Kasumi-1 (cell line): ENCODE measurements around the gene FAF2.

ENCODE experiments used
- DNase-seq, 2 experiments: peaks; one replicate each; lab custom pipeline; 2025; lab: John Stamatoyannopoulos, UW

FAF2 gene

DNA sequence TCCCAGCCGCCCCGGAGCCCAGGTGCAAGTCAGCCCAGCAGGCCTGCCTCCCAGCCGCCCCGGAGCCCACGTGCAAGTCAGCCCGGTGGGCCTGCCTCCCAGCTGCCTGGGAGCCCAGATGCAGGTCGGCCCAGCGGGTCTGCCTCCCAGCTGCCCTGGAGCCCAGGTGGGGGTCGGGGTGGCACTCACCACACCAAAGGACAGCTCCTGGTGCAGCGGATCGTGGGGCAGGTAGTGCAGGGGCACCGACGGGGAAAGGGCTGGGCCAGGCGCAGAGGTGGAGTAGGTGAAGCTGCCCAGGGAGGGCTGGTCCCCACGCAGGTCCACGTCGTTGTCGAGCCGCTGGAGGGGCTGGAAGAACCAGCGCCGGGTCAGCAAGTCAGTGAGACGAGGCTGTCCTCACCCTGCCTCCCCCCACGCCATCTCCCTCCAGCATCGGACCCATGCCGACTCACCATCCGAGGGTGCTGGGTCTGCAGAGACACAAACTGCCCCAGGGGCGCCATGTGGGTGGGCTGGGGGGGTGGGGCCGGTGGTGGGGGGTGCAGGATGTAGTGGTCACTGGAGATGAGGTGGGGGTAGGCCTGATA is 82.3 kb downstream of the FAF2 start:
- DNase-seq: no peak

DNA sequence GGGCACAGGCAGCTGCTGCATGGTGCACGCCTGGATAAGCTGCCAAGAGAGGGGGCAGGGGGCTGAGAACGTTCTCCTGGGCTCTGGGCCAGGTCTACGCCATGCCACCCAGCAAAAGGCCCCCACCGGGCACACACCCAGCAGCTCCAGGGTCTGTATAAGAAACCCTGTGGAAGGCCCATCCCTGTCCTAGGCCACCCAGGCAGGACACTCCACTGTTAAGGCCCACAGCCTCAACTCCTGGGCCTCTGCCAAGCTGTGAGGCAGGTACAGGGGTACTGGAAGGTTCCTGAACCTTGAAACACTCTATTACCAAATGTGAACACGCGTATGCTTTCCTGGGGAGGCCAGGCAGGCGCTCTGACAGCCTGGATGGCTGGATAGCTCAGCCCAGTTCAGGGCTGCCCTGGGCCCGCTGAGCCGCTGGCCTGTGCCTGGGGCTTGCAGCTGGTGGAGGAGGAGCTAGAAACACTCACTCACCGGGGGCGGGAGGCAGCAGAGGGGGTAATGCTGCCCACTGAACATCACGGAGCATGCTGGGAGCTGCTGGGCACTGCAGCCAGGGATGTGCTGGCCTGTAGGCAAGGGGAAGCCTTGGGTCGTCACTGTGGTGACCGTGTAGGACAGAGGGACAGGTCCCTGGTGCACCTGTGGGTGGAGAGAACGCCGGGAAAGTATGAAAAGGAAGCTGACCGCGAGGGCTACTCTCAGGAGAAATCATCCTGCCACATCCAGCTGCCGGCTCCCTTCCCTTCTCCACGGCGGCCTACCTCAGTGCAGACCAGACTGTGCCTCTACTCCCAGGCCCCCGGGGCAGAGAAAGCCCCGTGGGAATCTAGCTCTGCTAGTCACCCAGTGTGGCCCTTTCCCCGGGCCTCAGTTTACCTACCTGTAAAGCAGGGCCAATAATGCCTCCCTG is 83.1 kb downstream of the FAF2 start:
- peak in 1 of 2 experiments; percentile 11 for DNase-seq

DNA sequence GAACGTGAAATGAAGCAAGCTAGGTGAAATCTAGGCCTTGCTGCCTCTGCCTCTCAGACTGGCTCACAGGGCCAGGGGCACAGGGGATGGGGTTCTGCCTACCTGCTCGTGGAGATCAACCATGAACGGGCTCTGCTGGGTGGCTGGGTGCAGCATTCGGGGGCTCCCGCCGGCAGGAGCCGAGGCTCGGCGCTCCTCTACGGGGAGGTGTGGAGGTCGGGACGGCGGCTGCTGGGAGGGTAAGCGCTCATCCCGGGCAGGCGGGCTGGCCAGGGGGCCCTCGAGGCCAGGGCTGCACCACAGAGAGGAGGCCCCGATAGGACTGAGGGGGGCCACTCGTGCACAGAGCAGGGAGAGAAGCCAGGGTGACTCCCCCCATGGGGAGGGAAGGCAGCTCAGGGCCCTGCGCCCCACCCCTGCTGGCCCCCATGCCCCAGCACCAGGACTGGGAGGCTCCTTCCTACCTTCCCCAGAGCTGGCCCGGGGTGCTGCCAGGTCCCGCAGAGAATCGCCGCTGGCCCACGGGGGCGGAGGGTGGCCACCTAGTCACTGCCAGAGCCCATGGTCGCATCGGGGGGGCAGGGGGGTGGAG is 83.8 kb downstream of the FAF2 start:
- DNase-seq: no peak

DNA sequence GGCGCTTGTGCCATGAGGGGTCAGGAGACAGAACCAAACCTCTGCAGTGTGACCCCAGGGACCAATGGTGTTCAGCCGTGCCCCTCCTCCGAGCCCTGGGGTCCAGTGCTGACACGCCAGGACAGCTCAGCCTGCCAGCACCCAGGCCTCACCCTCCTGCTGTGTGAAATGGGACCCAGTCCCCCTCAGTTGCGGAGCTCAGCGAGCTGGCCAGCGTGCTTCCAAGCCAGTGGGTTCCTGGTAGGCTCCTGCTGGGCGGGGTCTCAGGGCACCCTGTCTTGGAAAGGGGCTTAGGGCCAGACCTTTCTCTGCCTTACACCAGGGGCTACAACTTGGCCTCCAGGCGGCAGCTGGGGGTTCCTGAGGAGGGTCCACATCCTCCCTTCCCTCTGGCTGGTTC is 84.6 kb downstream of the FAF2 start:
- no peak for DNase-seq

DNA sequence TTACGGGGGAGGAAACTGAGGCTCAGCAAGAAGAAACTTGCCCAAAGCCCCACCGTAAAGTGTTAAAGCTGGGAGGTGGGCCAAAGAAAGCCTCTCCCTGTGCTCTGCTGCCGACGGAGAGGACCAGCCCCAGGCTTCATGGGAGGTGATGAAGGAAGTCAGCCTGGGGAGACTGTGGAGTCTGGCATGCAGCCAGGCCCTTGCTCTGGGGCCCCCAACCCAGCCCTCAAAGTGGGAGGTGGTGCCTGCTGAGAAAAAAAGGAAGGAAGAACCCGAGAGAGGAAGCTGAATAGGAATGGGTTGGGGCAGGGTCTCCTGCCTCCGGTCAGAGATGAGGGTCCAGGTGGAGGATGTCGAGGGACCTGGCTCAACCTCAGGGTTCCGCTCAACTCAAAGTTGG is 85.2 kb downstream of the FAF2 start:
- peak; percentile 94 for DNase-seq

DNA sequence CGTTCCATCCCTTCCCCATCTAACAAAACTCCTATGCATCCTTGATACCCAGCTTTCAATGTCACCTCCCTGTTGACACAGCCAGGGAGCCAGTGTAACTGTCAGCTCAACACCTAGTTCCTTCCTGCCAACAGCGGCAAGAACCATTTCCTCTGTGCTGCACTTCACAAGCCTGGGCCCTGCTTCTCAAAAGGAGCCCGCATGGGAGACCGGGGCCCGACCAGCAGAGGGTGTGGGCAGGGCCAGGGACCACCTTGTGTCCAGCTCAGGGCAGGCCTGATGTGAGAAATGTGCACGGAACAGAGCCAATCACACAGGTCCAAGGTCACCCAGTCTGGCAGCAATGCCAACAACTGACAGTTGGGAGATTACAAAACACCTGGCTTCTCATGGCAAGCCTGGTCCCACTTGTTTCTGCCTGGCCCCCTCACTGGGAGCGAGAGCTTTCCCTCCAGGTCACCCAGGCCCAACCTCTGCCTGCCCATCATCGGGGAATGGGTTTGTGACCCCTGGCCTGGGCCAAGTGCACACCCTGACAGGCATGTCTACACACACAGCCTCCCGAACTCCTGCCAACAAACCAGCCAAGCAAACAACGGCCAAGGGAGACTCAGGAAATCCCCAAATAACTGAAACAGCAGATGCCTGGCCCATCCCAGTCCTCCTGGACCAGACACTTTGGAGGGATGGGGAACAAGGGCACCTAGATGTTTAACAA is 85.9 kb downstream of the FAF2 start:
- DNase-seq: peak; percentile 65 to 70

DNA sequence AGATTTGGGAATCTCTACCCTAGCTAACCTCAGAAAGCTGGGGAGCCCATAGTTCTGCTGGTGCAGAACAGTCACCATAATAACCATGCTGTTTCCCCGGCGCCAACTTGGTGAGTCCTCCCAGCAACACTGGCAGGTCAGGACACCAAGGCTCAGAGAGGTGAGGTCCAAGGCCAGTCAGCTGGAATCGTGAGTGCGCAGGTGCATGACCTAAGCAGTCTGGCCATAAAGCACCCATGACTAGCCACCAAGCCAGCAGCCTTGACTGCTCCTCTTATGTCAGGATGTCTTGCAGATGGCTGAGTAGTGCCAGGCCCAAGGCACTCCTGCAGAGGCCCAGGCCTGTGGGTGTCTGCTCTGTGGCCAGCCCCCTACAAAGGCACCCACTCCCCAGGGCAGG is 86.5 kb downstream of the FAF2 start:
- DNase-seq: no peak

DNA sequence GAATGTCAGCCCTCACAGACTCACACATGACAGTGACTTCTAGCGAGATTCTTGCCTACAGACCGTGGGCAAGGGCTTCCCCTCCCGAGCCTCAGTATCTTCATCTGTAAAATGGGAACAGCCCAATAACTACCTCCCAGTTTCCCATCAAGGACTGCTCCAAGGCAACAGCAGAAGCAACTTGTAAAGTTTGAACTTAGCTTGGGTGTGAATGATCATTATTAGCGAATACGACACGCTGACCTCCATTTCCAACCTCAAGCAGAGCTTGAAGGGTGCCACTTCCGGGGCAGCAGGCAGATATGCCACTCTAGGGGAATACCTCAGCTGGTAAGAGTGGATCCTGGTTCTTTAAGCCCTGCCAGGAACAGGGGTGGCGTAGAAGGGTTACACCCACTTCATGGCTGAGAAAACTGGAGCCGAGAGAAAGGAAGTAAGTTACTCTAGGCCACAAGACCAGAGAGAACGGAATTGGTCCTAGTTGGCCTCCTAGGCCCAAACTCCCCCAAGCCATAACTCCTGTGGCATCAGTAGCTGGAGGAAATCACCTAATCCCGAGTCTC is 87.0 kb downstream of the FAF2 start:
- DNase-seq: peak; percentile 64 to 76

DNA sequence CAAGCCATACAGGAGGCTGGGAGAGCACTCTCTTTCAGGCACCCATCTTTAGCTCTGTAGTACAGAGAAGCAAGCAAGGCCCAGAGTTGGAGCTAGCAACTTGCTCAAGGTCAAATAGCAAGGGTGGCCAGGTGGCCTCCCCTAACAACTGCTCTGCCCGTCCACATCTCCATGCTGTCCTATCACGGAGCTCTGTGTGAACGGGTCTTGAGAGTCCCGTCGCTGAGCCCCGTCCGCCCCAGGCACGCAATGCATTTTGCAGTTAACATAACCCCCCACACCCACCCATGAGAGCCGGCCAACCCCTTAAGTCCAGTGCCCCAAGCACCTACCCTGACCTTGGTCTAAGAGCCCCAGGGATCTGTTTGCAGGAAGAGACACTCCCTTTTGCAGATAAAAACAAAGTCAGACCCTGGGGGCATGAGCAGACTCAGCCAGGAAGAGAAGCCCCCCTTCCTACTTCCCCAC is 87.5 kb downstream of the FAF2 start:
- DNase-seq: no peak

DNA sequence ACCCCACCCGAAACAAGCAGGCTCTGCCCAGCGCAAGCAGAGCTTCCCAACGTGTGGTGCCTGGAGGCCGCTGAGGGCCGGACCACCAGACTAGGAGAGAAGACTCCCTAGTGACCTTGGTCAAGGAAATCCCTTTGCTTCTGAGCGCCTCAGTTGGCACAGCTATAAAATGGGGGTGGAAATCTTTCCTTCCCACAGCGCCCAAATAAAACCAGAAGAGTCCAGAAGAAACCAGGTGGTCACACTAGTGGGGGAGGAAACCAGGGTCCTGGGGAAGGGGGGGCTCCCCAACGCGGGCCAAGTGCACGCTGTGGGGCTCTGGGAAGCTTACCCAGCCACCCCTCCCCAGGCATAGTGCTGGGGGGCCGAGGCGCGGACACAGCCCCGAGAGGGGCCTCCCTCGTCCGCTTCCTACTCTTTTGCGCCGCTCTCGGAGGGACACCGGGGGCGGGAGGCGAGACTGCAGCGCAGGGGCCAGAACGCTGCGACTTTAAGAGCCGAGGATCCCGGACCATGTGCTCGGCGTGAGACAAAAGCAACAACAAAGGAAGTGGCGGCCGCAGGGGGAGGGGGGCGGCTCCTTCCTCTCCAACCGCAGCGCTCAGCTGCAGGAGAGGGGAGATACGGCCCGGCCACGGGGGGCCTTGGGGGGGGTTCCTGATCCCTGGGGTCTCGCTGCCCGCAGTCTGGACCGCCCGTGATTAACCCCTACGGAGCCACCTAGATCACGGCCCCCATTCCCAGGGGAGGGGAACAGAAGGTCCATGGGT is 88.1 kb downstream of the FAF2 start:
- DNase-seq: peak; percentile 74 to 75

DNA sequence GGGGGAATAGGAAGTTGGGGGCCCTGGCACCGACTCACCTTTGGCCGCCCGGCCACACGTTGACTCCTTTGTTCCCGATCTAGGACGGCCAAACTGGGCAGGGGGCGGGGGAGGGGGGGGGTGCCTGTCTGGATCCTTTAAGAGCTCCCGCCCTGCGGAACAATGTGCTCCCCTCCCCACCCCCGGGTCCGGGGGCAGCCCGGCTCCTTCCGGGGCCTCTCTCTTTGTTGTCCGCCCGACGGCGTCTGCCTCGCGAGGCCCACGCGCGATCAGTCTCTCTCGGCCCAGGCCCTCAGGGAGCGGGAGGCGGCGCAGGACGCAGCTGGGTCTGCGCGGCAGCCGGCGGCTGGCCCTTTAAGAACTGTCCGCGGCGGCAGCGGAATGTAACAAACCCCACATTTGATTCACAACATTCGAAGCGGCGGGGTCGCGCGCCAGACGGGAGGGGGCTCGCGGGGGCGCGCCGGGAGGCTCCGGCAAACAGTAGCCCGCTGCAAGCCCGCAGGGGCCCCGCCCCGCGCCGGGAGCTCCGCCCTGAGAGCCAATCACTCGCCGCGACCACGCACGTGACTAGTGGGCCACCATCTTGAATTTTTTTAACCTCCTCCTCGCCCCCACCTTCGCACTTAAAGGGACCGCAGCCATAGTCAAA is 88.8 kb downstream of the FAF2 start, which contains the start of gene RNF44:
Gene RNF44 (minus strand): TSS at position 501 of the 652 bp plus-strand sequence. CDS start 4,930 bp downstream, outside the sequence.
- DNase-seq: peak; percentile 93 to 97

DNA sequence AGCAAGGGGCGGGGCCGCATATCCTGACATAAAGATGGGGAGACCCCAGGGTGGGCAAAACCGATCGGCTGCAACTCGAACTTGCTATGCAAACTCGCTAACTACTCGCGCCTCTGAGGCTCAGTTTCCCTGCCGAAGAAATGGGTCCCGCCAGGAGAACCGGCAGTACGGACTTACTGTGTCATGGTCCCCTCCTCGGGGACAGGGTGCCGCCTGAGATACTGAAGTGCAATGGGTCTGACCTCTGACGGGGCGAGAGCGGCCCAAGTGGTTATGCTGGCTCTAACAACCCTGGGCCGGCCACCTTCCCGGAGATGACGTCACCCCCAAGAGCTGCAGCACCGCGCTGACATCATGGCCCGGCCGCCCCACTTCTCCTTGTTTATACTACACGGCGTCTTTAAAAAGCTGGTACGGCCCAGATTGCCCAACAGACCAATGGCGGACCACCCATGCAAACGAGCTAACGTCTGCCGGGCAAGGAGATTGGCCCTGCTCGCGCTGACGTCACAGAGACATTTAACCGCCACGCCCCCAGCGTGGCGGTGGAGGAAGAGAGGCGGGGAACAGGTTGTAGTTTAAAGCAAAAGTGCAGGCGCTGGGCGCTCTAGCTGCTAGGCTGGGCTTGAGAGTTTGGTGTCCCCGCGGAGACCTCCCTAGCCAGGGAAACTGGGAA is 89.5 kb downstream of the FAF2 start:
- DNase-seq: peak; percentile 98 to 99

DNA sequence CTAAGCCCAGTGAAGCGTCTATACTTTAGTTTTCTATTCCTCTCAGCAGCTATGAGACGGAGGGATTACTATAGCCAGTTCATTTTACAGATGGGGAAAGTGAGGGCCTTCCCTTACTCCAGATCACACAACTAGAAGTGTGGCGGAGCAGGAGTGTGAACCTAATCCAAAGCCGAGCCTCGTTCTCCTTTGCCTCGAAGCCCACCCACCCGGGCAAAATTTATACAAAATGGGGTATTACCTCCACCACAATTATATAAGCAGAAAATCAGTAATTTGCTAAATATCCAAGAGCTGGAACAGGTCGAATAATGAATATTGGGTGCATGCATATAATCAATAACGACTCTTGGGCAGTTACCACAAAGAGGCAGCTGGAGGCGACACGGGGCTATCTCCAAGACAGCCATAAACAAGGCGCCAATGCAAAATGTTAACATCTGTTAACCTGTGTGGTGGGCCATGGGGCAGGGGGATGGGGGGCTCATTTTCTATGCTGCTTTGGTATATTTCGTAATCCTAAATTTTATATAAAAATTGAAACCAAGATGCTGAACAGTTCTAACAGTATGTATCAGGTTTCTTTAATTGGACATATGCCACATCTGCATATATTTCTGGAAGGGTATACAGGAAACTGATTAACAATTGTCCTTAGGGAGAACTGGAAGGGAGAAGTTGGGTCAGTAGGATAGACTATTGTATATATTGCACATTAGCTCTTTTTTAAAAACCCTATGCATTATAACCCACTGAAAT is 90.2 kb downstream of the FAF2 start:
- DNase-seq: no peak

DNA sequence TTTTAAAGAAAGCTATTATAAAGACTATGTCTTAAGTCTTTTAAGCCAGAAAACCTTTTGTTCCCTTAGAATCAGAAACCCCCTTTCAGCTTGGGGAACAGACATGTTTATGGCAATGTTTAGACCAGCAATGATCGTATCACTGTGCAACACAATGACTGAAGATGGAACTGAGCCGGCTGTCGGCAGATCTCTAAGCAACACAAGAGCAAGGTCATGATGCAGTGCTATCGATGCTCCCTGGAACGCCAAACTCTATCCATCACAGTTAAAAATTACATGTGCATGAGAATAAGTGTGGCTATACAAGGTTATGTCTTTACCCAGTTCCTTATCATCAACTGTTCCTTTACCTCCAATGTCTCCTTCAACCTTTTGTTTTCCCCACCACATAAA is 90.8 kb downstream of the FAF2 start:
- DNase-seq: no peak

DNA sequence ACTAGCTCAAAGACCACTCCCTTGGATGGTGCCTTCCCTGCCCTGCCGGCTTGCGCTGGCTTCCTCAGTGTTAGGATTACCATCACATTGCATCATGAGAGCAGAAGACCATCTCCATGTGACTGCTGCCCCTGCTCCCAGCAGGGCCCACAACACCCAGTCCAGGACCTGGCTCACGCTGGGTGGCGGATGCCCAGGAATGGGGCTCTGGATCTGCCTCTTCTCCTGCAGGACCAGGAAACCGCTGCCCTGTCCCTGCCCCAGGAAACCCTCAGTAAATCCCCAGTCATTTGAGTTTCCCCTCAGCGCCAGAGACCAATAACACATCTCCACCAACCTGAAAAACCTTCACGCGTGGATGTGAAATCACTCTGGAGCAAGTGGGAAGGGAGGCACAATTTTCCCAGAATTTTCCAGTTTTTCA is 92.3 kb downstream of the FAF2 start:
- DNase-seq: no peak

DNA sequence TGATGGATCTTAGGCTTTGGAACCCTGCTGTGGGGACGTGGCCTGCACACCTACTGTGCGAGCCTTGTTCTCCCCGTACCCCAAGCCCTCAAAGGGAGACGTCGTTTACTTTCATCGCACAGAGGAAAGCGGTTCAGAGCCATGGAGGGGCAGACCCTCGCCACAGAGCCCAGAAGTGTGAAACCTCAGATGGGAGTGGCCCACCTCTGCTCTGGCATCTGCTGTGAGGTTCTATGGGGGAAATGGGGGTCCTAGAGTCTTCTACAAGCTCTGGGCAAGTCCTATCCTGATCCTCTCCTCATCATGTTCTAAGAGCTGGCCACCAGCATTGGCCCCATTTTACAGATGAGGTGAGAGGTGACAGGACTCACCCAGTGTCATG is 92.8 kb downstream of the FAF2 start:
- no peak for DNase-seq

DNA sequence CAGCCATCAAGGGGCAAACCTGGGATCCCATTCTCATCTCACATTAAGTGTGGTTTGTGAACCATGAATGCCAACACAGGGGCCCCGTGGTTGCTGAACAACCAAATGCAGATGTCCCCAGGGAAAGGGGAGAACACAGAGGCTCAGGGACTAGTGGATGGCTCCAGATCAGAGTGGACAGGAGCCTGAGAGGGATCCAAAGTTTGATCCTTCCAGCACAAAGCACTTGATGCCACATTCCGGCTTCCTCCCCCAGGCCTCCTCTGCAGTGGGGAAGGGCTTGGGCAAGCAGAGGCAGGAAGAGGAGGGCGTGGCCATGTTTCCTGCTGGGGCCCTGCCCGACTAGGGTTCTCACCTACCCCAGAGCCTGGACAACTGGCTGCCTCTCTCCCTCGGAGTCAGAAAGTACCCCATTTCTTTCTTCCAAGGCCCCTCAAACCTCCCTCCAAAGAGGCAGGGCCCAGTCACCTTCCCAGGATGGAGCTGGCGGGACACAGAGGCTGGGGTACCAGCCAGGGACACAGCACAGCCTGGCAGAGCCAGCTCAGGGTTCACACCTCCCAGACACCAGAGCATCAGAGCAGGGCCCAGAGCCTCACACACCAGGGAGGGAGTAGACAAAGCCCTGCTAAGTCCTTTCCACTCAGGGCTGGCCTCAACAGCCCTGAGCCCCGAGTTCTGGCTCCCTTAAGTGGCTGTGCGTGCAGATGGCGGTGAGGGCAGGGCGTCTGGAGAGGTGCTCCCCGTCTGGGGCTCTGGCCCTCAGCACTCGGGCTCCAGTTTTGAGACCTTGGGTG is 93.4 kb downstream of the FAF2 start:
- DNase-seq: peak; percentile 74 to 86

DNA sequence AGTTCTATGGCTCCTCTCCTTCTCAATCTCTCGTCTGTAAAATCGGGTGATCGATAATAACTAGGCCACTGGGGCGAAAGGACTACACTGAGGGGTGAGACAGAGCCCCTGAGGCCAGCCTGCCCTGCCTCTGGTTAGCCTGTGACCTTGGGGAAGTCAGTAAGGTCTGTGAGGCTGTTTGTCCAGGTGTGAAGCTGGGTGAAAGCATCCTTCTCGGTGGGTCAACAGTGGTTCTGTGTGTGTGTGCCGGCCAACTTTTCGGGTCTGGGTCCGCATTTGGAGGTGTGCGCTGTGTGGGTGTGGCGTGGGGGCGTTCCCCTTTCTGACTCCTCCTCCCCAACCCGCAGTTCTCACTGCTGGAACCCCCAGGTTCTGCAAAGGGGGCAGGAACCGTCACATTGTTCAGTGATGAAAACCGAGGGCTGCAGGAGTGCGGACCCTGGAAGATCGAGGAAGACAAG is 94.0 kb downstream of the FAF2 start:
- DNase-seq: peak; percentile 35 to 44
